GM12878 (cell line): ENCODE measurements around the gene THRAP3. TPM values are rescaled to one million over a fixed set of nuclear protein-coding genes. Genes with fewer than 3 reads are reported as not detected.

Experiments
- ATAC-seq: fragments of 200-7000 bp; cut with Tn5 transposase; 3 replicates; pipeline ENCODE4 v1.9.1; 2020; ENCODE audit warnings: mild to moderate bottlenecking, moderate library complexity
- BruUV-seq: library from RNA; stranded (reverse); fragments of 400-500 nt; replicated peaks from 2 replicates; lab custom pipeline; 2021; lab: Mats Ljungman, UMichigan
- CTCF ChIA-PET: fragments of 300-600 bp; sonication (Branson Sonifier 250); formaldehyde crosslinking; extraction: SDS; loops from one replicate; lab custom pipeline; 2021; ENCODE audit warnings: inconsistent platforms; lab: Yijun Ruan, JAX
- POLR2A ChIA-PET: fragments of 350-600 bp; formaldehyde crosslinking; extraction: SDS; loops from one replicate; lab custom pipeline; 2021; ENCODE audit warnings: inconsistent platforms; lab: Charles Lee
- RAD21 ChIA-PET: fragments of 300-600 bp; sonication (Branson Sonifier 250); formaldehyde crosslinking; loops from one replicate; lab custom pipeline; 2023; ENCODE audit warnings: antibody characterized with exemption; ENCODE audit not compliant: unreplicated experiment; lab: Charles Lee
- SMC1A ChIA-PET: fragments of 300-600 bp; sonication (Branson Sonifier 250); formaldehyde crosslinking; loops from one replicate; lab custom pipeline; 2023; ENCODE audit not compliant: unreplicated experiment, uncharacterized antibody; lab: Charles Lee
- DNase-seq: peaks from one replicate; pipeline ENCODE4 v3.0.0-alpha.2; 2011; ENCODE audit warnings: low read depth, low spot score
- FAIRE-seq: peaks from 3 replicates; lab custom pipeline; 2011; peaks lifted over from hg19 to GRCh38; lab: Jason Lieb, UNC
- H2AFZ ChIP-seq: 2 replicates; pipeline ENCODE4 v1.6.0; 2011; ENCODE audit warnings: low read depth, low read length, control low read depth; ENCODE audit not compliant: control insufficient read depth
- H3K27ac ChIP-seq: 2 replicates; pipeline ENCODE4 v1.5.1; 2011; ENCODE audit warnings: control low read depth; ENCODE audit not compliant: control insufficient read depth, insufficient read depth
- H3K27me3 ChIP-seq, 2 experiments: replicated peaks in 1 of 2; 2 replicates each; pipeline versions ENCODE4 v1.6.0 to v1.6.1; 2011; ENCODE audit warnings: low read length in 1 of 2; ENCODE audit not compliant: control insufficient read depth in 2 of 2, insufficient read depth in 2 of 2
- H3K36me3 ChIP-seq, 2 experiments: 2 replicates each; pipeline ENCODE4 v1.5.1; 2011; ENCODE audit warnings: low read length in 1 of 2; ENCODE audit not compliant: control insufficient read depth in 2 of 2, insufficient read depth in 2 of 2
- H3K4me1 ChIP-seq: 2 replicates; pipeline ENCODE4 v1.6.1; 2011; ENCODE audit warnings: mild to moderate bottlenecking, low read length, moderate library complexity, mixed read lengths; ENCODE audit not compliant: control insufficient read depth, insufficient read depth
- H3K4me2 ChIP-seq: 2 replicates; pipeline ENCODE4 v1.6.0; 2011; ENCODE audit warnings: control low read depth; ENCODE audit not compliant: control insufficient read depth, insufficient read depth
- H3K4me3 ChIP-seq: fragments of 200-600 bp; sonication (generic); 2 replicates; pipeline ENCODE4 v1.5.1; 2016
- H3K79me2 ChIP-seq: 2 replicates; pipeline ENCODE4 v1.6.0; 2011; ENCODE audit warnings: low read length; ENCODE audit not compliant: control insufficient read depth, insufficient read depth
- H3K9ac ChIP-seq: 2 replicates; pipeline ENCODE4 v1.8.0; 2011; ENCODE audit warnings: low read length, control low read depth, mixed read lengths; ENCODE audit not compliant: control insufficient read depth, insufficient read depth
- H3K9me3 ChIP-seq: replicated peaks from 3 replicates; pipeline ENCODE4 v1.5.1; 2011; ENCODE audit warnings: mild to moderate bottlenecking, low read length; ENCODE audit not compliant: control insufficient read depth, insufficient read depth
- H4K20me1 ChIP-seq: 2 replicates; pipeline ENCODE4 v1.6.0; 2011; ENCODE audit not compliant: control insufficient read depth, insufficient read depth
- HCFC1 ChIP-seq: fragments of 150-350 bp; IDR thresholded peaks from 2 replicates; pipeline ENCODE4 v1.6.1; 2014; ENCODE audit warnings: low read length
- LARP7 ChIP-seq: fragments of 450-650 bp; IDR thresholded peaks from 2 replicates; pipeline ENCODE4 v1.6.1; 2017; ENCODE audit warnings: mild to moderate bottlenecking
- MEF2B ChIP-seq: fragments of 450-650 bp; IDR thresholded peaks from 2 replicates; pipeline ENCODE4 v1.6.1; 2018; ENCODE audit warnings: mild to moderate bottlenecking, moderate library complexity; ENCODE audit not compliant: partially characterized antibody, poor library complexity, severe bottlenecking
- MLLT1 ChIP-seq: fragments of 450-650 bp; IDR thresholded peaks from 2 replicates; pipeline ENCODE4 v1.6.1; 2016; ENCODE audit warnings: mild to moderate bottlenecking
- RAD51 ChIP-seq: fragments of 450-650 bp; IDR thresholded peaks from 2 replicates; pipeline ENCODE4 v1.6.1; 2016; ENCODE audit warnings: moderate library complexity, mild to moderate bottlenecking, inconsistent platforms
- RELB ChIP-seq: fragments of 450-650 bp; IDR thresholded peaks from 2 replicates; pipeline ENCODE4 v1.6.1; 2017; ENCODE audit warnings: low read depth, mild to moderate bottlenecking, moderate library complexity
- SMC3 ChIP-seq: IDR thresholded peaks from 2 replicates; pipeline ENCODE4 v1.6.1; 2011; ENCODE audit warnings: low read length, improper control_type of control experiment, borderline replicate concordance
- USF1 ChIP-seq: IDR thresholded peaks from 2 replicates; pipeline ENCODE4 v1.6.1; 2011; ENCODE audit warnings: borderline replicate concordance, low read depth, mild to moderate bottlenecking, moderate library complexity, mixed read lengths, low read length; ENCODE audit not compliant: insufficient read depth; ENCODE audit errors: extremely low read length
- WGBS: methylation state at CpG from one replicate; pipeline ENCODE4 v1.1.6; 2016; ENCODE audit warnings: low lambda C conversion rate; ENCODE audit not compliant: insufficient replicate concordance, insufficient coverage; ENCODE audit errors: missing lambda C conversion rate; 5-methylcytosine and 5-hydroxymethylcytosine counted together
- in situ Hi-C: fragments of 300-500 bp; cut with MboI; formaldehyde crosslinking; loops from 9 replicates; pipeline ENCODE4 v1.14.3; 2018; ENCODE audit warnings: mixed read lengths
- intact Hi-C: fragments of 100-400 bp; cut with micrococcal nuclease; formaldehyde crosslinking; loops from one replicate; pipeline ENCODE4 v1.14.2; 2022; ENCODE audit not compliant: unreplicated experiment
- polyA plus RNA-seq, 11 experiments: library from polyadenylated mRNA; depleted of rRNA in 4 of 11; unstranded in 6 of 11; stranded (reverse) in 5 of 11; fragments of >200 nt; fragmentation: Nextera tagmentation in 4 of 11; fragmentation: Illumina TruSeq in 1 of 11; extraction: Ambion mirVana in 4 of 11; extraction: Trizol in 1 of 11; gene quantifications; 1 replicate in 1 of 11; 2 replicates in 10 of 11; pipeline versions ENCODE4 v1.2.1 to v1.2.3, GENCODE V29; 2011 to 2016; ENCODE audit warnings: inconsistent platforms in 2 of 11, missing spikeins in 2 of 11, low read depth in 1 of 11
- total RNA-seq, 4 experiments: library from RNA; depleted of rRNA in 3 of 4; stranded (reverse); fragments of >200 nt in 3 of 4; fragmentation: Illumina TruSeq in 1 of 4; extraction: Trizol in 1 of 4; gene quantifications; 2 replicates each; pipeline versions ENCODE4 v1.2.1 to v1.2.3, GENCODE V29; 2013 to 2021
- TF ChIP-seq, protein P1 (sequence below): fragments of 450-650 bp; IDR thresholded peaks from 2 replicates; pipeline ENCODE4 v1.6.1; 2017; ENCODE audit warnings: mild to moderate bottlenecking, low read depth, inconsistent platforms; ENCODE audit not compliant: poor library complexity, severe bottlenecking
- TF ChIP-seq, protein P2 (sequence below): fragments of 150-350 bp; IDR thresholded peaks from 2 replicates; pipeline ENCODE4 v1.6.1; 2016; ENCODE audit warnings: low read depth, low read length

The THRAP3 gene
- total and polyA plus RNA-seq, 10 of the 15 experiments (the other 5 are each of a cell fraction or from before 2014, with no cell fraction given), result 76.3 to 173 (median 136) TPM

DNA sequence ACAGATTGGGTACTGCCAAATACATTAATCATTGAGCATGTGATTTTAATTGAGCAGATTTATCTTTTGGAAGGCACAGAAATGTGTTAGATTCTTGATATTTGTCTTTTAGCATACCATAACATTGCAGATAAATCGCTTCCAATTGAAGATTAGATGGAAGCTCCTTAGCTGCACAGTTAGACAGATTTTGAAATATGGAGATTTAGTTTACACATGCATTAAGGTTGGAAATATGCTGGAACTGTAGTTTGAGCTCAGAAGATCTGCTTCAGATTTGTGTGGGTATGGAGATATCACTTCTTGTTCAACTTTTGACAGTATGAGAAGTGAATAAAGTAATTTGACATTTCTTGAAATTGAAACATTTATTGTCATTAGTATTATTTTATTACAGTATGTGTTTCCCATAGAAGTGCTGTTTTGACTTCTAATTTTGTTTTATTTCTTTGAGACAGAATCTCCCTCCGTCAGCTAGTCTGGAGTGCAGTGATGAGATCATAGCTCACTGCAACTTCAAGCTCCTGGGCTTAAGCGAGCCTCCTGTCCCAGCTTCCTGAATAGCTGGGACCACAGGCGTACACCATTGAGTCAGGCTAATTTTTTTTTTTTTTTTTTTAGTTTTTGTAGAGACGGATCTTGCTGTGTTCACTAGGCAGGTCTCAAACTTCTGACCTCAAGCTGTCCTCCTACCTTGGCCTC is 29.1 kb downstream of the THRAP3 start:
- Histone ChIP-seq H3K4me1 (peaks cover 21% of the 10 kb centered on the region), H3K9ac (no peak overlapping the region), H3K9me3 (no peaks in the 10 kb centered on the region), H3K4me3 (no peak overlapping the region), H4K20me1 (peaks cover 4% of the 10 kb centered on the region), H2AFZ (no peak overlapping the region), H3K79me2 (peaks cover 80% of the 10 kb centered on the region), H3K27ac (no peak overlapping the region), H3K36me3 (no peaks in the 10 kb centered on the region; a peak in 4 of 4 replicates), H3K27me3 (no peaks in the 10 kb centered on the region), H3K4me2 (no peak overlapping the region)
- ChIA-PET CTCF (interaction anchor here (1.1 to 1.5 kb wide), 2 partner anchors 29 to 32 kb away, joined by 3 to 7 read pairs; no protein-coding TSS in a partner anchor), SMC1A (interaction anchor here (1.4 to 3.2 kb wide), 3 partner anchors 8 to 29 kb away, joined by 6 to 11 read pairs (median 6); partner anchors contain the start of gene THRAP3), POLR2A (interaction anchor here (0.6 to 1.5 kb wide), 2 partner anchors 29 to 1272 kb away, joined by 10 read pairs; partner anchors contain the start of gene THRAP3), RAD21 (interaction anchor here (0.6 to 1.5 kb wide), 3 partner anchors 103 to 142 kb away, joined by 3 to 4 read pairs (median 3); no protein-coding TSS in a partner anchor)
- intact Hi-C loops, result no loop called here
- TF ChIP-seq USF1 (no peak), RAD51 (no peak), MLLT1 (no peak), MEF2B (no peak), RELB (no peak), LARP7 (no peak), SMC3 (no peak), HCFC1 (no peak)
- TF ChIP-seq, protein P1, sequence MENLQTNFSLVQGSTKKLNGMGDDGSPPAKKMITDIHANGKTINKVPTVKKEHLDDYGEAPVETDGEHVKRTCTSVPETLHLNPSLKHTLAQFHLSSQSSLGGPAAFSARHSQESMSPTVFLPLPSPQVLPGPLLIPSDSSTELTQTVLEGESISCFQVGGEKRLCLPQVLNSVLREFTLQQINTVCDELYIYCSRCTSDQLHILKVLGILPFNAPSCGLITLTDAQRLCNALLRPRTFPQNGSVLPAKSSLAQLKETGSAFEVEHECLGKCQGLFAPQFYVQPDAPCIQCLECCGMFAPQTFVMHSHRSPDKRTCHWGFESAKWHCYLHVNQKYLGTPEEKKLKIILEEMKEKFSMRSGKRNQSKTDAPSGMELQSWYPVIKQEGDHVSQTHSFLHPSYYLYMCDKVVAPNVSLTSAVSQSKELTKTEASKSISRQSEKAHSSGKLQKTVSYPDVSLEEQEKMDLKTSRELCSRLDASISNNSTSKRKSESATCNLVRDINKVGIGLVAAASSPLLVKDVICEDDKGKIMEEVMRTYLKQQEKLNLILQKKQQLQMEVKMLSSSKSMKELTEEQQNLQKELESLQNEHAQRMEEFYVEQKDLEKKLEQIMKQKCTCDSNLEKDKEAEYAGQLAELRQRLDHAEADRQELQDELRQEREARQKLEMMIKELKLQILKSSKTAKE, result no peak
- TF ChIP-seq, protein P2, sequence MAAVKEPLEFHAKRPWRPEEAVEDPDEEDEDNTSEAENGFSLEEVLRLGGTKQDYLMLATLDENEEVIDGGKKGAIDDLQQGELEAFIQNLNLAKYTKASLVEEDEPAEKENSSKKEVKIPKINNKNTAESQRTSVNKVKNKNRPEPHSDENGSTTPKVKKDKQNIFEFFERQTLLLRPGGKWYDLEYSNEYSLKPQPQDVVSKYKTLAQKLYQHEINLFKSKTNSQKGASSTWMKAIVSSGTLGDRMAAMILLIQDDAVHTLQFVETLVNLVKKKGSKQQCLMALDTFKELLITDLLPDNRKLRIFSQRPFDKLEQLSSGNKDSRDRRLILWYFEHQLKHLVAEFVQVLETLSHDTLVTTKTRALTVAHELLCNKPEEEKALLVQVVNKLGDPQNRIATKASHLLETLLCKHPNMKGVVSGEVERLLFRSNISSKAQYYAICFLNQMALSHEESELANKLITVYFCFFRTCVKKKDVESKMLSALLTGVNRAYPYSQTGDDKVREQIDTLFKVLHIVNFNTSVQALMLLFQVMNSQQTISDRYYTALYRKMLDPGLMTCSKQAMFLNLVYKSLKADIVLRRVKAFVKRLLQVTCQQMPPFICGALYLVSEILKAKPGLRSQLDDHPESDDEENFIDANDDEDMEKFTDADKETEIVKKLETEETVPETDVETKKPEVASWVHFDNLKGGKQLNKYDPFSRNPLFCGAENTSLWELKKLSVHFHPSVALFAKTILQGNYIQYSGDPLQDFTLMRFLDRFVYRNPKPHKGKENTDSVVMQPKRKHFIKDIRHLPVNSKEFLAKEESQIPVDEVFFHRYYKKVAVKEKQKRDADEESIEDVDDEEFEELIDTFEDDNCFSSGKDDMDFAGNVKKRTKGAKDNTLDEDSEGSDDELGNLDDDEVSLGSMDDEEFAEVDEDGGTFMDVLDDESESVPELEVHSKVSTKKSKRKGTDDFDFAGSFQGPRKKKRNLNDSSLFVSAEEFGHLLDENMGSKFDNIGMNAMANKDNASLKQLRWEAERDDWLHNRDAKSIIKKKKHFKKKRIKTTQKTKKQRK, result no peak
- FAIRE-seq (no peak), ATAC-seq (no peak), DNase-seq (no peak)
- in situ Hi-C loops, result no loop called here
- WGBS, result 98% methylated on average over 4 of the region's 5 CpGs
- BruUV-seq, result no TSS peak
